Keratinocyte (primary cell): Measurements from ENCODE around the gene NUDT1. TPM values are rescaled to one million over a fixed set of nuclear protein-coding genes. Genes with fewer than 3 reads are reported as not detected.

Experiments
- DNase-seq: peaks from one replicate; pipeline ENCODE4 v3.0.0-alpha.2; 2011; ENCODE audit warnings: low read depth, missing footprints, low spot score
- FAIRE-seq: peaks from 2 replicates; lab custom pipeline; 2011; peaks lifted over from hg19 to GRCh38; lab: Jason Lieb, UNC
- H2AFZ ChIP-seq: 2 replicates; pipeline ENCODE4 v1.6.0; 2012; ENCODE audit warnings: low read length, control low read depth, inconsistent platforms; ENCODE audit not compliant: control insufficient read depth
- H3K27ac ChIP-seq: 2 replicates; pipeline ENCODE4 v1.5.1; 2011; ENCODE audit warnings: low read length; ENCODE audit not compliant: control insufficient read depth, insufficient read depth
- H3K27me3 ChIP-seq: 3 replicates; pipeline ENCODE4 v1.6.0; 2011; ENCODE audit warnings: low read length; ENCODE audit not compliant: control insufficient read depth, insufficient read depth; ENCODE audit errors: extremely low read depth
- H3K36me3 ChIP-seq, 2 experiments: 2 replicates in 1 of 2; 3 replicates in 1 of 2; pipeline ENCODE4 v1.5.1; 2011; ENCODE audit warnings: low read length in 2 of 2, mild to moderate bottlenecking in 1 of 2; ENCODE audit not compliant: control insufficient read depth in 2 of 2, insufficient read depth in 2 of 2; ENCODE audit errors: extremely low read depth in 1 of 2
- H3K4me1 ChIP-seq: 3 replicates; pipeline ENCODE4 v1.5.1; 2011; ENCODE audit warnings: low read length; ENCODE audit not compliant: control insufficient read depth, insufficient read depth; ENCODE audit errors: extremely low read depth
- H3K4me2 ChIP-seq: 3 replicates; pipeline ENCODE4 v1.6.0; 2011; ENCODE audit warnings: low read depth, low read length; ENCODE audit not compliant: control insufficient read depth, insufficient read depth; ENCODE audit errors: extremely low read depth
- H3K4me3 ChIP-seq, 3 experiments: fragments of 200-600 bp in 1 of 3; sonication (generic) in 1 of 3; 2 replicates in 2 of 3; 3 replicates in 1 of 3; pipeline ENCODE4 v1.5.1; 2011 to 2016; ENCODE audit warnings: low read length in 3 of 3, mild to moderate bottlenecking in 3 of 3, control low read depth in 2 of 3, inconsistent platforms in 1 of 3, low read depth in 1 of 3, mixed read lengths in 1 of 3, mixed run types in 1 of 3, moderate library complexity in 1 of 3; ENCODE audit not compliant: control insufficient read depth in 2 of 3, insufficient read depth in 2 of 3; ENCODE audit errors: extremely low read depth in 1 of 3
- H3K79me2 ChIP-seq: 2 replicates; pipeline ENCODE4 v1.6.0; 2012; ENCODE audit warnings: low read length; ENCODE audit not compliant: control insufficient read depth, insufficient read depth
- H3K9ac ChIP-seq: 3 replicates; pipeline ENCODE4 v1.6.0; 2011; ENCODE audit warnings: low read length; ENCODE audit not compliant: control insufficient read depth, insufficient read depth; ENCODE audit errors: extremely low read depth
- H3K9me1 ChIP-seq: 3 replicates; pipeline ENCODE4 v1.6.0; 2011; ENCODE audit warnings: low read length; ENCODE audit not compliant: control insufficient read depth, insufficient read depth; ENCODE audit errors: extremely low read depth
- H3K9me3 ChIP-seq: 2 replicates; pipeline ENCODE4 v1.5.1; 2012; ENCODE audit warnings: low read depth, low read length; ENCODE audit not compliant: control insufficient read depth
- H4K20me1 ChIP-seq: 3 replicates; pipeline ENCODE4 v1.6.0; 2011; ENCODE audit warnings: low read length; ENCODE audit not compliant: control insufficient read depth, insufficient read depth; ENCODE audit errors: extremely low read depth
- EZH2 ChIP-seq: IDR thresholded peaks from one replicate; pipeline ENCODE4 v1.6.1; 2012; ENCODE audit warnings: inconsistent platforms, mild to moderate bottlenecking, low read length, moderate library complexity
- dilution Hi-C: fragments of 300-500 bp; cut with MboI; formaldehyde crosslinking; loops from one replicate; pipeline ENCODE4 v1.7.0; 2020; ENCODE audit warnings: low sequenced_read_pairs; ENCODE audit not compliant: extremely low pct_ligation_motif_present
- polyA plus RNA-seq, 5 experiments: library from polyadenylated mRNA; depleted of rRNA in 3 of 5; stranded (reverse) in 3 of 5; stranded (forward) in 1 of 5; unstranded in 1 of 5; fragments of >200 nt; gene quantifications; 1 replicate in 1 of 5; 2 replicates in 3 of 5; 3 replicates in 1 of 5; pipeline versions ENCODE4 v1.2.1 to v1.2.3, GENCODE V29; 2011 to 2012; ENCODE audit warnings: missing spikeins in 2 of 5, low read depth in 1 of 5, low replicate concordance in 1 of 5
- TF ChIP-seq, protein P1 (sequence below), 3 experiments: IDR thresholded peaks in 1 of 3; conservative IDR thresholded peaks in 1 of 3; optimal IDR thresholded peaks in 1 of 3; 2 replicates in 2 of 3; 3 replicates in 1 of 3; pipeline versions ENCODE3 to v1.5.1; 2011; ENCODE audit warnings: low read length in 3 of 3, mild to moderate bottlenecking in 3 of 3, moderate library complexity in 2 of 3, control low read depth in 1 of 3, inconsistent platforms in 1 of 3; ENCODE audit not compliant: insufficient read depth in 2 of 3; ENCODE audit errors: extremely low read depth in 1 of 3

The NUDT1 gene
- polyA plus RNA-seq, 1 donor (not counting 4 experiments of a cell fraction or from before 2014, with no cell fraction given), result 21.9 TPM

DNA sequence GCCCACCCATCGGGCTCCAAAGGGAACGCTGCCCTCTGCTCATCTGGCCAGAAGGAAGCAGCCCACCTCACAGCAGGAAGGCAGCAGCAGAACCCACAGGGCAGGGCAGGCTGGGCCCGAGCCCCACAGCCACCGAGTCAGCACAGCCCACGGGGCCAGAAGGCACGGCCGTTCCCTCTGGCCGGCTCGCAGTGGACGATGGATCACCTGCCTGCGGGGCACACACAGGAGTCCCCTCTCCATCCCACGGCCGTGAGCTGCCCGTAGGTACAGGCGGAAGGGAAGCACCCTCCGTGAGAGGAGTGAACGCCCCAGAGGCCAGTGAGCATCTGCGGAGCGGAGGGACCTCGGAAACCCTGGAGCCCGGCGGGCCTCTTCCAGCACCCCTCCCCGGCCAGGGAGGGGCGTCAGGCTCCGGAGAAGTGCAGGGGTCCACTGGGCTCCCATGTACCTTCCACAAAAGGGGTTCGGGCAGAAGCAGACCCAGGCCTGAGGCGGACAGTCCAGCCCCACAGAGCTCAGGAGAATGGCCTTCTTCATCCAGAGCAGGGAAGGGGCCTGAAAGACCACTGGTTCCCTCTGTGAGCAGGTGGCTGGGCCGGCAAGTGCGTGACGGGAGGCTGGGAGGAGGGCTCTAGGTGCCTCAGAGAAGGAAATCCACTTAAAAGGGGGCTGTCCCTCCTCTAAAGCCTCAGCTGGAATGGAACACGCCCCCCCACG, 11.7 kb downstream of the NUDT1 start:
- TF ChIP-seq, protein P1, sequence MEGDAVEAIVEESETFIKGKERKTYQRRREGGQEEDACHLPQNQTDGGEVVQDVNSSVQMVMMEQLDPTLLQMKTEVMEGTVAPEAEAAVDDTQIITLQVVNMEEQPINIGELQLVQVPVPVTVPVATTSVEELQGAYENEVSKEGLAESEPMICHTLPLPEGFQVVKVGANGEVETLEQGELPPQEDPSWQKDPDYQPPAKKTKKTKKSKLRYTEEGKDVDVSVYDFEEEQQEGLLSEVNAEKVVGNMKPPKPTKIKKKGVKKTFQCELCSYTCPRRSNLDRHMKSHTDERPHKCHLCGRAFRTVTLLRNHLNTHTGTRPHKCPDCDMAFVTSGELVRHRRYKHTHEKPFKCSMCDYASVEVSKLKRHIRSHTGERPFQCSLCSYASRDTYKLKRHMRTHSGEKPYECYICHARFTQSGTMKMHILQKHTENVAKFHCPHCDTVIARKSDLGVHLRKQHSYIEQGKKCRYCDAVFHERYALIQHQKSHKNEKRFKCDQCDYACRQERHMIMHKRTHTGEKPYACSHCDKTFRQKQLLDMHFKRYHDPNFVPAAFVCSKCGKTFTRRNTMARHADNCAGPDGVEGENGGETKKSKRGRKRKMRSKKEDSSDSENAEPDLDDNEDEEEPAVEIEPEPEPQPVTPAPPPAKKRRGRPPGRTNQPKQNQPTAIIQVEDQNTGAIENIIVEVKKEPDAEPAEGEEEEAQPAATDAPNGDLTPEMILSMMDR (optimal IDR thresholded peaks at IDR 0.05 in 1 of 3, IDR thresholded peaks at IDR 0.05 in 1 of 3, conservative IDR thresholded peaks at IDR 0.05 in 1 of 3; ENCODE audit: extremely low read depth in 1 of 3, insufficient read depth in 2 of 3, low read length in 3 of 3), result no peak
- TF ChIP-seq EZH2, result no peak
- Histone ChIP-seq H3K36me3 (peaks cover 0 to 6% of the 10 kb centered on the region in 2 experiments), H3K79me2 (no peaks in the 10 kb centered on the region), H4K20me1 (no peaks in the 10 kb centered on the region), H3K27me3 (no peaks in the 10 kb centered on the region), H3K4me2 (no peak overlapping the region), H3K9me3 (no peaks in the 10 kb centered on the region), H3K4me3 (no peak overlapping the region), H2AFZ (no peak overlapping the region), H3K4me1 (peaks cover 8% of the 10 kb centered on the region), H3K9me1 (no peaks in the 10 kb centered on the region), H3K27ac (no peak overlapping the region), H3K9ac (no peak overlapping the region)
- FAIRE-seq (no peak), DNase-seq (no peak)
- dilution Hi-C loops, result no loop called here

DNA sequence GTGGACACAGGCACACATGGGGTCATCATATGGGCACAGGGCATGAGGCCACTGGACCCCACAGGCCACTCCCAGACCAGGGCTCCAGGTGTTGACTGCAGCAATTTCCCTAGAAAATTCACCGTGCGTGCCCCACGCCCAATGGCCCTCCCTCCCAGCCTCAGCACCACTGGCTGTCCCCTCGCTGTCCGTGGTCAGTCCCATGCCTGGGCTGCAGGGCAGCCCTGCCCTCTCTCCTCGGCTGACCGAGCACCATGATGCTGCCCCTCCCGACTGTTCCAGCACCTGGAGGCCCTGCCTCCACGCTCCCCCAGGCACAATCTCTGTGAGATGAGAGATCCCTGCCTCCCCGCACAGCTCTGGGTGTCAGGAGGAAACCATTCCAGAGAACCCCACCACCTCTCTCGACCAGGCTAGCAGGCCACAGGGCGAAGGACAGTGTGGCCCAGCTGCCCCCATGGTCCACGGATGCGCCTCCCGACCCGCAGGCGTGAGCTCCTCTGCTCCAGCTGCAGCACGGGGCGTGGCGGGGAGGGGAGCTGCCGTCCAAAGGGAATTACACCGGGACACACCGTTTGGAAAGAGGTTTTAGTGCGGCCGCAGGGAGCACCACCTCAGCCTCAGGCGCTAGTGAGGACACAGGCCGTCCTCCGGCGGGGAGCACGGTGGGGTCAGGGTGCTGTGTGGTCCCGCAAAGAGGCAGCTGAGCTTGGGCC, 12.6 kb downstream of the NUDT1 start:
- no peak for DNase-seq
- Histone ChIP-seq H3K36me3 (peaks cover 0 to 6% of the 10 kb centered on the region in 2 experiments), H3K27ac (no peak overlapping the region), H3K4me1 (no peaks in the 10 kb centered on the region), H4K20me1 (no peaks in the 10 kb centered on the region), H3K9ac (no peak overlapping the region), H3K4me2 (no peak overlapping the region), H3K9me3 (no peaks in the 10 kb centered on the region), H3K4me3 (no peak overlapping the region), H3K79me2 (no peaks in the 10 kb centered on the region), H3K9me1 (no peaks in the 10 kb centered on the region), H3K27me3 (no peaks in the 10 kb centered on the region), H2AFZ (no peak overlapping the region)
- dilution Hi-C loops, result no loop called here
- no peak for FAIRE-seq
- no peak for TF ChIP-seq EZH2
- TF ChIP-seq, protein P1 (optimal IDR thresholded peaks at IDR 0.05 in 1 of 3, IDR thresholded peaks at IDR 0.05 in 1 of 3, conservative IDR thresholded peaks at IDR 0.05 in 1 of 3; ENCODE audit: extremely low read depth in 1 of 3, insufficient read depth in 2 of 3, low read length in 3 of 3), result no peak
